ENCODE measurements around the gene PALD1. TPM values are rescaled to one million over a fixed set of nuclear protein-coding genes. Genes with fewer than 3 reads are reported as not detected.

PALD1 gene
- total and polyA plus RNA-seq, 2 of the 4 experiments (the other 2 are of a cell fraction), result 0.12 to 0.18 TPM

DNA sequence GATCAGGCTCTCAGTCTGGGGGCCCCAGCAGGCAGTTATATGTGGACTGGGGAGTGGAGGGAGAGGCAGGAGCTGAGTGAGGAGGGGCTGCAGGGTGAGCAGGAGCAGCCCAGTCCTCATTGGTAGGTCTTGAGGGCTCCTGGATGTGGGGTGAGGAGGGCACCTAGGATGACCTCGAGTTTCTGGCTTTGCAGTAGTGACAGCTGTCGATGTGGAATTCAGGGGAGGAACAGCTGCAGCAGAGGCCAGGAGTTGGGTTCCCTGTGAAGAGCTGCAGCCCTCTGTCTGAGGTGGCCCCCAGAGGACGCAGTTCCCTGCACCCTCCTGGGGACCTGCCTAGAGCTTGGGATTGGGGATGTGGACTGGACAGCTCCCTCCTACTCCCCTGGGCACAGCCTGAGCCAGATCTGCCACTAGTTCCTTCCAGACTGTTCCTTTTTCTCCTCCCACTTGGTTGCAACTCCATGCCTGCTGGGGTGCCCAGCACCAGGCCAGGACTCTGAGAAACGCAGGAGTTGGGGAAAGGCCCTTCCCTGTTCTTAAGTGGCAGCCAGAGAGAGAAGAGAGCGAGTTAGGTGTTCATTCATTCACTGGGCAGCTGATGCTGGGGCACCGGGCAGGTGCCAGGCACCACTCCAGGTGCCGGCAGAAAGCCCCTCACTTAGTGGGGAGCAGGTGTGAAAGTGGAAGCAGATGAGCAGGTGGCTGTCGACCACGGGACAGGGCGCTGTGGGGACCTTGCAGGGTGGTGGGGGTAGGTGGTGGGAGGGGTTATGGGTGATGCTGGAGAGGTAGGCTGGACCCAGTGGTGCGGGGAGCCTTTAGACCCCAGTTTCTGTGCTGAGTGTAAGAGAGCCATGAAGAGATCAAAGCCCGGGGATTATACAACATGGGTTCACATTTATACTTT is 66.1 kb downstream of the PALD1 start:
- Histone ChIP-seq H2AFZ (replicated peaks; ENCODE audit: low read length, poor library complexity) (no peak overlapping the region), H3K4ac (ENCODE audit: low read depth, low read length) (no peak overlapping the region), H3K23ac (ENCODE audit: low read depth, low read length) (no peak overlapping the region), H3K79me1 (ENCODE audit: low read depth in 1 of 2, low read length in 2 of 2) (no peaks in the 10 kb centered on the region), H3K56ac (ENCODE audit: extremely low read depth, insufficient read depth, low read length) (no peak overlapping the region), H2AK9ac (replicated peaks; ENCODE audit: low read depth, low read length, poor library complexity) (no peak overlapping the region), H3K9ac (ENCODE audit: low read depth, low read length) (no peak overlapping the region), H2BK120ac (ENCODE audit: low read depth, low read length) (no peak overlapping the region), H3K27ac (ENCODE audit: insufficient read depth, low read length) (no peak overlapping the region), H3K4me1 (ENCODE audit: control insufficient read depth, insufficient read depth, low read length) (no peaks in the 10 kb centered on the region), H4K91ac (ENCODE audit: insufficient read depth, low read depth, low read length) (no peak overlapping the region), H3K27me3 (ENCODE audit: control insufficient read depth, insufficient read depth, low read length) (peaks cover 21% of the 10 kb centered on the region), H3K36me3 (ENCODE audit: control insufficient read depth, insufficient read depth, low read length) (no peaks in the 10 kb centered on the region), H2BK5ac (ENCODE audit: low read depth, low read length, poor library complexity, severe bottlenecking) (no peak overlapping the region), H2AK5ac (ENCODE audit: low read depth, low read length) (no peak overlapping the region), H4K5ac (ENCODE audit: low read depth, low read length) (no peak overlapping the region), H4K8ac (ENCODE audit: low read depth in 2 of 2, low read length in 2 of 2) (no peak overlapping the region), H3K4me2 (ENCODE audit: low read depth, low read length) (no peak overlapping the region), H3K9me1 (ENCODE audit: insufficient read depth, low read length) (no peaks in the 10 kb centered on the region), H4K20me1 (ENCODE audit: insufficient read depth, low read length) (no peaks in the 10 kb centered on the region), H2BK15ac (ENCODE audit: low read depth, low read length) (no peak overlapping the region), H2BK20ac (ENCODE audit: low read depth, low read length) (no peak overlapping the region), H3K18ac (ENCODE audit: low read depth, low read length) (no peak overlapping the region), H3K4me3 (ENCODE audit: insufficient read depth, low read depth, low read length) (no peak overlapping the region), H3K14ac (replicated peaks; ENCODE audit: low read depth, low read length) (no peak overlapping the region), H3K9me3 (ENCODE audit: control insufficient read depth, insufficient read depth, low read length) (no peaks in the 10 kb centered on the region)
- intact Hi-C loops (cut with micrococcal nuclease) (loop anchor here (5.0 kb wide), 1 partner anchor 322 kb away; no protein-coding TSS in a partner anchor), dilution Hi-C loops (cut with HindIII; ENCODE audit: low sequenced_read_pairs, unreplicated experiment) (no loop called here), in situ Hi-C loops (cut with MboI; ENCODE audit: low sequenced_read_pairs) (loop anchor here (5.0 kb wide), 1 partner anchor 218 kb away; no protein-coding TSS in a partner anchor)
- no peak for ATAC-seq (ENCODE audit: low read depth)
- DNase-seq, result no peak
- ChIA-PET POLR2A (ENCODE audit: unreplicated experiment) (interaction anchor here (0.6 kb wide), 1 partner anchor 327 kb away, joined by 4 read pairs; no protein-coding TSS in a partner anchor), CTCF (no interaction called here)
- 80% methylated on average over 1 of the region's 12 CpGs; no CpG with 5 or more reads in 1 of the 2 experiments for WGBS, 2 experiments (ENCODE audit: extremely low coverage in 2 of 2, insufficient read length in 1 of 2)
- BruUV-seq (replicated peaks), result no TSS peak
- TF ChIP-seq CHD1 (IDR thresholded peaks at IDR 0.05; ENCODE audit: low read depth, low read length), result no peak
- TF ChIP-seq, protein P1, sequence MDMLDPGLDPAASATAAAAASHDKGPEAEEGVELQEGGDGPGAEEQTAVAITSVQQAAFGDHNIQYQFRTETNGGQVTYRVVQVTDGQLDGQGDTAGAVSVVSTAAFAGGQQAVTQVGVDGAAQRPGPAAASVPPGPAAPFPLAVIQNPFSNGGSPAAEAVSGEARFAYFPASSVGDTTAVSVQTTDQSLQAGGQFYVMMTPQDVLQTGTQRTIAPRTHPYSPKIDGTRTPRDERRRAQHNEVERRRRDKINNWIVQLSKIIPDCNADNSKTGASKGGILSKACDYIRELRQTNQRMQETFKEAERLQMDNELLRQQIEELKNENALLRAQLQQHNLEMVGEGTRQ (IDR thresholded peaks at IDR 0.05; ENCODE audit: low read depth, low read length), result no peak
- TF ChIP-seq POLR2A (IDR thresholded peaks at IDR 0.05; ENCODE audit: low read depth, low read length), result no peak
- TF ChIP-seq FOS (IDR thresholded peaks at IDR 0.05; ENCODE audit: low read depth, low read length), result no peak
- no peak for TF ChIP-seq MXI1 (IDR thresholded peaks at IDR 0.05; ENCODE audit: borderline replicate concordance, low read depth, low read length)
- TF ChIP-seq MAZ (IDR thresholded peaks at IDR 0.05; ENCODE audit: borderline replicate concordance, low read depth, low read length), result no peak
- TF ChIP-seq, protein P2, sequence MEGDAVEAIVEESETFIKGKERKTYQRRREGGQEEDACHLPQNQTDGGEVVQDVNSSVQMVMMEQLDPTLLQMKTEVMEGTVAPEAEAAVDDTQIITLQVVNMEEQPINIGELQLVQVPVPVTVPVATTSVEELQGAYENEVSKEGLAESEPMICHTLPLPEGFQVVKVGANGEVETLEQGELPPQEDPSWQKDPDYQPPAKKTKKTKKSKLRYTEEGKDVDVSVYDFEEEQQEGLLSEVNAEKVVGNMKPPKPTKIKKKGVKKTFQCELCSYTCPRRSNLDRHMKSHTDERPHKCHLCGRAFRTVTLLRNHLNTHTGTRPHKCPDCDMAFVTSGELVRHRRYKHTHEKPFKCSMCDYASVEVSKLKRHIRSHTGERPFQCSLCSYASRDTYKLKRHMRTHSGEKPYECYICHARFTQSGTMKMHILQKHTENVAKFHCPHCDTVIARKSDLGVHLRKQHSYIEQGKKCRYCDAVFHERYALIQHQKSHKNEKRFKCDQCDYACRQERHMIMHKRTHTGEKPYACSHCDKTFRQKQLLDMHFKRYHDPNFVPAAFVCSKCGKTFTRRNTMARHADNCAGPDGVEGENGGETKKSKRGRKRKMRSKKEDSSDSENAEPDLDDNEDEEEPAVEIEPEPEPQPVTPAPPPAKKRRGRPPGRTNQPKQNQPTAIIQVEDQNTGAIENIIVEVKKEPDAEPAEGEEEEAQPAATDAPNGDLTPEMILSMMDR (conservative IDR thresholded peaks at IDR 0.05; ENCODE audit: low read depth, low read length), result no peak
- no peak for TF ChIP-seq BHLHE40 (IDR thresholded peaks at IDR 0.05; ENCODE audit: low read depth, low read length)
- TF ChIP-seq, protein P3, sequence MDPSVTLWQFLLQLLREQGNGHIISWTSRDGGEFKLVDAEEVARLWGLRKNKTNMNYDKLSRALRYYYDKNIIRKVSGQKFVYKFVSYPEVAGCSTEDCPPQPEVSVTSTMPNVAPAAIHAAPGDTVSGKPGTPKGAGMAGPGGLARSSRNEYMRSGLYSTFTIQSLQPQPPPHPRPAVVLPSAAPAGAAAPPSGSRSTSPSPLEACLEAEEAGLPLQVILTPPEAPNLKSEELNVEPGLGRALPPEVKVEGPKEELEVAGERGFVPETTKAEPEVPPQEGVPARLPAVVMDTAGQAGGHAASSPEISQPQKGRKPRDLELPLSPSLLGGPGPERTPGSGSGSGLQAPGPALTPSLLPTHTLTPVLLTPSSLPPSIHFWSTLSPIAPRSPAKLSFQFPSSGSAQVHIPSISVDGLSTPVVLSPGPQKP (IDR thresholded peaks at IDR 0.05; ENCODE audit: borderline replicate concordance, low read depth, low read length), result no peak
- no peak for TF ChIP-seq RCOR1 (IDR thresholded peaks at IDR 0.05; ENCODE audit: insufficient replicate concordance, low read length)
- TF ChIP-seq RAD21 (IDR thresholded peaks at IDR 0.05; ENCODE audit: low read length), result no peak
- TF ChIP-seq CEBPB (IDR thresholded peaks at IDR 0.05; ENCODE audit: low read depth, low read length), result no peak
- TF ChIP-seq MAFK (IDR thresholded peaks at IDR 0.05; ENCODE audit: low read depth, low read length), result no peak
- no peak for TF ChIP-seq RFX5 (IDR thresholded peaks at IDR 0.05; ENCODE audit: low read depth, low read length)
- TF ChIP-seq NFE2L2 (IDR thresholded peaks at IDR 0.05; ENCODE audit: low read depth, low read length), result no peak

All from IMR-90 (cell line).